Stimulated activated CD4-positive, alpha-beta T cell treated with anti-CD3 and anti-CD28 coated beads, TNF-alpha, amount 100 ng/mL, for 48 hours (primary cell): Measurements from ENCODE around the gene GNAI2.

ENCODE experiments used
- DNase-seq, 3 donors: peaks; one replicate each; pipeline ENCODE4 v3.0.0-alpha.2; 2020; ENCODE audit warnings: low read depth in 3 of 3

GNAI2 gene

DNA sequence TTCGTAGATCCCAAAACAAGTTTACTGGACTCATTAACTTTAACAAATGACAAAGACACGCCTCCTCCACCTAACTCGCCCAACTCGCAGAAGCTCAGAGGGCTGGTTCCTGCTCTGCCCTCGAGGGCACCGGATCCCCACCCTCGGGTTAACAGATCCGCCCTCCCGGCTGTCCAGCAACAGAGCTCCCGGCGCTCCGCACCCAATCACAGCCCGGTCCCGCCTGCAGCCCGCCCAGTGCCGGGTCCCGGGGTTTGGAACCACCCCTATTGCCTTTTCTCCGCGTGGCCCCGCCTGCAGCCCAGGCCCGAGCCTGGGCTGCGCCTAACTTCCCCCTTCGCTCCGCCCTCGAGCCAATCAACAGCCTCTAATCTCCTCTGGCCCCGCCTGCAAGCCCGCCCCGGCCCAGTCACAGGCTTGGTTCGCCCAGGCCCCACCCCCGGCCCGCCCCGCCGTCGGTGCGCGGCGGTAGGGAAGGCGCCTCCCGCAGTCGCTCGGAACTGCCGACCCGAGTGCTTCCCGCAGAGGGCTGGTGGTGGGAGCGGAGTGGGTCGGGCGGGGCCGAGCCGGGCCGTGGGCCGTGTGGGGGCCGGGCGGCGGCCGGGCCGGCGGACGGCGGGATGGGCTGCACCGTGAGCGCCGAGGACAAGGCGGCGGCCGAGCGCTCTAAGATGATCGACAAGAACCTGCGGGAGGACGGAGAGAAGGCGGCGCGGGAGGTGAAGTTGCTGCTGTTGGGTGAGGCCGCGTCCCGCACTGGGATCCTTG is at the start of gene GNAI2:
Gene GNAI2, plus strand, starts transcription at position 489 of the 768 bp plus-strand sequence. Its CDS starts 132 bp downstream, at position 621.
- DNase-seq = peak; percentile 95 to 99 (median 98)

DNA sequence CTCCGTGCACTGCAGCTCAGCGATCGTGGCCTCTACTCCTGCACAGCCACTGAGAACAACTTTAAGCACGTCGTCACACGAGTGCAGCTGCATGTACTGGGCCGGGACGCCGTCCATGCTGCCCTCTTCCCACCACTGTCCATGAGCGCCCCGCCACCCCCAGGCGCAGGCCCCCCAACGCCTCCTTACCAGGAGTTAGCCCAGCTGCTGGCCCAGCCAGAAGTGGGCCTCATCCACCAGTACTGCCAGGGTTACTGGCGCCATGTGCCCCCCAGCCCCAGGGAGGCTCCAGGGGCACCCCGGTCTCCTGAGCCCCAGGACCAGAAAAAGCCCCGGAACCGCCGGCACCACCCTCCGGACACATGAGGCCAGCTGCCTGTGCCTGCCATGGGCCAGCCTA is 48.3 kb upstream of the GNAI2 start:
- no peak for DNase-seq

DNA sequence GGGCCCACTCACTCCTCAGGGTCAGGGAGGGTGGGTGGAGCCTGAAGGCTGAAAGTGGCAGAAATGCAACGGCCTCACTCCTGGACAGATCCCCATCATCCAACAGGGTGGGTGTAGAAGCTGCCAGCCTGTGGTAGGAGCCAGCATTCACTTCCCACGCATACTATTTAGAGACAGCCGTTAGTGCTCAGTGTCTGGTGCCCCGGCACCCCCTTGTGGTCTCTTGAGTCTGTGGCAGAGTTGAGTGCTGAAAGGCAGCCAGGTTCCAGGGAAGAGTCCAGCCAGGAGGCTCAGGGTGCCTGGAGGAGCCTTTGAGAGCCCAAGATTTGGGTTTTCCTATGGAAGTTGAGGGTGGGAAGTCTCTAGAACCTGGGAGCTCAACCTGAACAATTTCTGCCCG is 46.7 kb upstream of the GNAI2 start:
- DNase-seq = no peak

DNA sequence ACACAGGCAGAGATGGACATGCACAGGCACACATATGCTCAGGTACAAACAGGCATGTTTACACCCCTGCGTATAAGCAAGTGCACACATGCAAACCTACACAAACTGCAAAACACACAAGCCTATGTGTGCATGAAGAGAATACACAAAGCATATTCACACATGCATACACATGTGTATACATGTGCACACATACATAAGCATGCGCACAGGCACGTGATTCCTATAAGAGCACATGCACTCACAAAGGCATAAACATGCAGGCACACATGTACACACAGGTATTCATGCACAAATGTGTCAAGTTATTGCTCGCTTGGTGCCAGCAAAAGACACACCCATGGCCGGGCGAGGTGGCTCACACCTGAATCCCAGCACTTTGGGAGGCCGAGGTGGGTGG is 46.0 kb upstream of the GNAI2 start:
- DNase-seq = no peak

DNA sequence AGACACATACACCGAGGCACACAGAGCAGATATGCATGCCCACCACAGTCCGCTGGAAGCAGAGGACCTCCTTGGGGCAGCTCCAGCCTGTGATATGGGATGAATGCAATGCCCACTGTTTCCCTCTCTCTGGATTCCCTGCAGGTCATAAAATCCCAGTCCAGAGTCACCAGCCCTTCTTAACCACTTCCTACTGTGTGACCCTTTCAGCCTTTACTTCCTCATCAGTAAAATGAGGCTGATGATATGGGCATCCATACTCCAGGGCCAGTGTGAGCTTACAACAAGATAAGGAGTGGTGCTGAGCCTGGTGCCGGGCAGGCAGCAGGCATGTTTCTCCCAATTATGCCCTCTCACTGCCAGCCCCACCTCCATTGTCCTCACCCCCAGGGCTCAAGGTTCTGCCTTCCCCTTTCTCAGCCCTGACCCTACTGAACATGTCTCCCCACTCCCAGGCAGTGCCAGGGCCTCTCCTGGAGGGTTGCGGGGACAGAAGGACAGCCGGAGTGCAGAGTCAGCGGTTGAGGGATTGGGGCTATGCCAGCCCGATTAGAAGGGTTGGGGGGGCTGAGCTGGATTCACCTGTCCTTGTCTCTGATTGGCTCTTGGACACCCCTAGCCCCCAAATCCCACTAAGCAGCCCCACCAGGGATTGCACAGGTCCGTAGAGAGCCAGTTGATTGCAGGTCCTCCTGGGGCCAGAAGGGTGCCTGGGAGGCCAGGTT is 44.9 kb upstream of the GNAI2 start, which contains the start of gene GNAT1:
Gene GNAT1, plus strand, starts transcription at position 675 of the 725 bp plus-strand sequence. CDS start 116 bp downstream, outside the sequence.
- DNase-seq = no peak

DNA sequence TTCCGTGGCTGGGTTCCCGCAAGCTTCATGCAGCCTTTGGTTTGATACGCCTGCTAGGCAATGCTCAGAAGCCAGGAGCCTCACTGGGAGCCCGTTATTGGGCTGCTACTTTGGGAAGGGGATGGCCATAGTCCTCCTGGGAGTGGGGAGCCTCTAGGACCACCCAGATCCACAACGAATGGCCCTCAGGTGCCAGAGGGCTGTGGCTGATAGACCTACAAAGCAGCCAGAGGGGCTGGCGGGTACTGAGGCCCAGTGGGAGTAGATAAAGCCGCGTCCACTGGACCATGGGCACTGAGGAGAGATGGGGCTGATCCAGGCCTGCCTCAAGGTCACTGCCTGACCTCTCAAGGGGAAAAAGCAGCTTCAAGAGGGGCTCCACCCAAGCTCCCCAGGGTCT is 43.9 kb upstream of the GNAI2 start:
- DNase-seq = no peak

DNA sequence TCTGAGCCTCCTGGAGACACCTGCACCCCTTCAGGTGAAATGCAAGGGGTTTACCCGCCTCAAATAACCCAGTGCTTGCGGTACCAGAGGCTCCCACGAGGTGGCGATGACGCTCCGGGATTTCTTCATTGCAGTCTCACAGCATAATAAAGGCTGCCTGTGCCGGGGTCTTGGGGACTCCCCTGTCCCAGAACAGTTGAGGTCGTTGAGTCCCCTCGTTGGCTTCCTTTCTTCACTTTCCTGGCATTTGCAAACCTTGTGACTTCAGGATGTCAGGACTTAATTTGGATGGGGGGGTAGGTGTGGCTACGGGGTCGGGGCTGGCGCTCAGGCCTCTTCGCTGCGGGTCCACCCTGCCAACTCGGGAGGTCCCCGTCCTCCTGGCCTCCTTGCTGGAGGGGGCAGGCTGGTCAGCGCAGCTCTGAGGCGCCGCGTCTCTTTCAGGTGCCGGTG is 43.3 kb upstream of the GNAI2 start:
- DNase-seq = peak; percentile 60 to 76 (median 67)

DNA sequence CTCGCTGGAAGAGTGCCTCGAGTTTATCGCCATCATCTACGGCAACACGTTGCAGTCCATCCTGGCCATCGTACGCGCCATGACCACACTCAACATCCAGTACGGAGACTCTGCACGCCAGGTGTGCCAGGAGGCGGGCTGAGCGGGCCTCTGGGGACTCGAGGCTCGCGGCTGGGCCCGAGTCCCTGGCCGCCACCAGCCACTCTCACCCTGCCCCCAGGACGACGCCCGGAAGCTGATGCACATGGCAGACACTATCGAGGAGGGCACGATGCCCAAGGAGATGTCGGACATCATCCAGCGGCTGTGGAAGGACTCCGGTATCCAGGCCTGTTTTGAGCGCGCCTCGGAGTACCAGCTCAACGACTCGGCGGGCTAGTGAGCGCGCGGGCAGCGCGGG is 42.7 kb upstream of the GNAI2 start:
- DNase-seq = no peak

DNA sequence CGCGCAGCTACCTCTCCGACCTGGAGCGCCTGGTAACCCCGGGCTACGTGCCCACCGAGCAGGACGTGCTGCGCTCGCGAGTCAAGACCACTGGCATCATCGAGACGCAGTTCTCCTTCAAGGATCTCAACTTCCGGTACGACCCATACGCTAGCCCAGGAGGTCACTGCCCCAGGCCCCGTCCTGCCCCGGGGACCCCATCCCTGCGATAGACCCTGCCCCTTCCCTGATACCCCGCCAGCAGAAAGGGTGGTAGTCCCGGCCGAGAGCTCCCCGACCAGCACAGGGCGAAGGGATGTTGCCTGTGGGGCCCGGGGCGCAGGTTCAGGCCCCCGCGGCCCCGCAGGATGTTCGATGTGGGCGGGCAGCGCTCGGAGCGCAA is 42.3 kb upstream of the GNAI2 start:
- DNase-seq = no peak

DNA sequence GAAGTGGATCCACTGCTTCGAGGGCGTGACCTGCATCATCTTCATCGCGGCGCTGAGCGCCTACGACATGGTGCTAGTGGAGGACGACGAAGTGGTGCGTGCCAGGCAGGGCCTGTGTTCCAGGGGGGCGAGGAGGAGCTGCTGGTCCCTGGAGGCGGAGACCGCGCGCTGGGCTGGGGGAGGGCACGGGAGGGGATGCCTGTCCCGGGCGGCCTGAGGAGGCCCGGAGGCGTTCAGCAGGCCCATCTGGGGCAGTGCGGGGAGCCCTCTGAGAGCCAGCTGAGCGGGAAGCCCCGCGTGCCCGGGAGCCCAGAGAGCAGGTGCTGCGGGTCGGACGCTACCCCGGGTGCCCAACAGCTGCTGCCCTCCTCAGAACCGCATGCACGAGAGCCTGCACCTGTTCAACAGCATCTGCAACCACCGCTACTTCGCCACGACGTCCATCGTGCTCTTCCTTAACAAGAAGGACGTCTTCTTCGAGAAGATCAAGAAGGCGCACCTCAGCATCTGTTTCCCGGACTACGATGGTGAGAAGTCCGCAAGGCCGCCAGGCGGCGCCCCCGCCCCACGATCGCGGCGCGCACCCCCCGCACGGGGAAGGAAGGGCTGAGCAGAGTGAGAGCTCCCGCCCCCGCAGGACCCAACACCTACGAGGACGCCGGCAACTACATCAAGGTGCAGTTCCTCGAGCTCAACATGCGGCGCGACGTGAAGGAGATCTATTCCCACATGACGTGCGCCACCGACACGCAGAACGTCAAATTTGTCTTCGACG is 41.7 kb upstream of the GNAI2 start:
- peak; percentile 59 to 66 (median 59) for DNase-seq

DNA sequence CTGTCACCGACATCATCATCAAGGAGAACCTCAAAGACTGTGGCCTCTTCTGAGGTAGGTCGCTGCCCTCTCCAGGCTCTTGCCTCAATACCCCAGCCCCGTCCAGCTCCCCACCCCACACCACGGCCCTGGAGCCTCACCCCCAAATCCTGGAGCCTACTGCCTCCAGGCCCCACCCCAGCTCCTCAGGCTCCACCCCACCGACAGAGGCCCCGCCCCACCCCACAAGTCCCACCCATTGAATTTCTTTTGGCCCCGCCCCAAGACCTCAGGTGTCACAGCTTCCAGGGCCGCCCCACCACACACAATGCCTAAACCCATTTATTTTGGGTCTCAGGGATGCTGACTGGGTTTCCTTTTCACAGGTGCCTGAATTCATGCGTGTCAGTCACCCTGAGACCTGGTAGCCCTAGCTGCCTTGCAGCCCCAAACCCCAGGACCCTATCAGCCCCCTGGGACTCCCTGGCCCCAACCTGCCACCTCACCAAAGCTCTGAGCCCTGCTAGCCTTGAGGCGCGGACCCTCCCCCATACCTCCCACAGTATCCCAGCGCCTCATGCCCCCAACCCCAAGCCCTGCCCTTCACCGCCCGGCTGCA is 41.0 kb upstream of the GNAI2 start:
- no peak for DNase-seq

DNA sequence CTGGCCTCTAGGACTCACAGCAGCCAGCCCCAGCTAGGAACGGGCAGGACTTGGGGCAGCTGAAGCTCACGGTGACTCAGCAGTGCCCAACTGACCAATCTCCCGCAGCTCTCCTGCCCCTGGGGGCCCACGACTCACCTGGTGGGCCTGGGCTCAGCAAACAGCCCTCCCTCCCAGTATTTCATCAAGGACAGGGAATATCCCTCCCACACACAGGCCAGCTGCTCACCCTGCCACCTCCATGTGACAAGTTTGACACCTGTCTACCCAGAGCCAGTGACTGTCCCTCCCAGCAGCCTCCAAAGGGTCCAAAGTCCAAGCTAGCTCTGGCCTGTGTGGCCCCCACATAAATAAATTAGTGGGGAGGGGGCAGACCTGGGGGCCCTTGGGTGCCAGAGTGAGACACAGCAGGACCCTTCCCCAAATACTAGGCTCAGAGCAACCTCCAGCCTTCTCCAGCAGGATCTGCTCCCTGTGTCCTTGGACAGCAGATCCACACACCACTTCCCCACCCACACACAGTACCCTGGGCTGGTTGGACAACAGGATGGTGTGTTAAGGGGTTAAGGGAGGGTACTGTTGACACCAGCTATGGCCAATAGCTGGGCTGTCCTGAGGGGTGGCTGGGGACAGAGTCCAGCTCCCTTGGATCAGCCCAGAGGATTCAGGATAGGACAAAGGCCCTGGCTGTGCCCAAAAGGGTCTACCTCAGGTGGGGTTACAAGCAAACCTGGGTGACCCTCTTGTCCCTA is 40.3 kb upstream of the GNAI2 start:
- DNase-seq = no peak

DNA sequence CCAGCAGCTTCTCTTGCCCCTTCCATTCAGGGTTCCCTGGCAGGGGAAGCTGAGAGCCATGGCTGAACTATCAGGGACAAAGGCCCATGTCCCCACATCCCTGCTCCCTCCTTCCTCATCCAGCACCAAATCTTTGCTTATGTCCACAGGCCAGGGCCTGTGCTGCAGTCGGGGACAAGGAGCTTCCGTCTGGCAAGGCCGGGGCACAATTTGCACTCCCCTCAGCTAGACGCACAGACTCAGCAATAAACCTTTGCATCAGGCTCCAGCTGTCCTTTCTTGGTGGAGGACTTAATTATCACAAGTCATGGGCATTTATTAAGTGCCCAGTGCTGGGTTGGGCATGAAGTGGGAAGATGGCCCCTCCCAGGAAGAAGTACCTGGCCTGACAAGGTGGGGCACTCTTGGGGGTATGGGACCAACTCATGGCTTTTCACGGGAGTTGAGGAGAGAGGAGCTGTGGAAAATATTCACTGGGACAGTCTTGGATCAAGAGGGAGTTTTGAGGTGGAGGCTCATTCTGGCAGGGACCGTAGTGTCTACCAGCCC is 39.7 kb upstream of the GNAI2 start:
- DNase-seq = no peak

DNA sequence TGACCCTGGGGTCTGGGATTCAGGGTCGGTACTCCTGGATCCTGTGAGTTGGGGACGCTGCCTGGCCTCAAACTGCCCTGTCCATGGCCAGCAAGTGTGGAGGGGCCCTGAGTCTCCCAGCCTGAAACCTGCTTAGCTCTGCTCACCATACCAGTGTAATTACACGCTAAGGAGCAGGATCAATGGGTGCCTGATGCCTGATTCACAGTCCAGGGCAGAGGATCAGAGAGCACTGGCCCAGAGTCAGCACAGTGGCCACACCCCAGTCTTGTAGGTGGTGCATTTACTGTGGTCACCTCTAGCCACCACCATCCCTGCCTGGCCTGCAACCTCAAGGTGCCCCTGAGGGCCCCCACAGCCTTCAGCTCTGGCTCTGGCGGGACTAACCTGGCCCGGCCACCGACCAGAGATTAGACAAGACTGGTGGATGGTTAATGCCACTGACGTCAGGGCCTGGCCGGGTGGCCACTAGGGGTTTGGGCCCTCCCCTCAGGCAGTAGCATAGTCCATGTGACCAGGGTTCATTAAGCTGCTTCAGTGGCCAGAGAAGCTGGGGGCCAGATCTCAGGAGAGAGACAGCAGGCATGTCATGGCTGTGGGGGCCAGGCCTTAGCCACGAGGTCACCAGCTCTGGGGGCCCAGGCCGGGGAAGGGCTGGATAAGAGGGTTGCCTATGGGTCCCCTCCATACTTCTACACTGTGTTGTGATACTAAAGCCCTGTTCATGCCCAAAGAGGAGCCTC is 34.3 kb upstream of the GNAI2 start:
- DNase-seq = no peak

DNA sequence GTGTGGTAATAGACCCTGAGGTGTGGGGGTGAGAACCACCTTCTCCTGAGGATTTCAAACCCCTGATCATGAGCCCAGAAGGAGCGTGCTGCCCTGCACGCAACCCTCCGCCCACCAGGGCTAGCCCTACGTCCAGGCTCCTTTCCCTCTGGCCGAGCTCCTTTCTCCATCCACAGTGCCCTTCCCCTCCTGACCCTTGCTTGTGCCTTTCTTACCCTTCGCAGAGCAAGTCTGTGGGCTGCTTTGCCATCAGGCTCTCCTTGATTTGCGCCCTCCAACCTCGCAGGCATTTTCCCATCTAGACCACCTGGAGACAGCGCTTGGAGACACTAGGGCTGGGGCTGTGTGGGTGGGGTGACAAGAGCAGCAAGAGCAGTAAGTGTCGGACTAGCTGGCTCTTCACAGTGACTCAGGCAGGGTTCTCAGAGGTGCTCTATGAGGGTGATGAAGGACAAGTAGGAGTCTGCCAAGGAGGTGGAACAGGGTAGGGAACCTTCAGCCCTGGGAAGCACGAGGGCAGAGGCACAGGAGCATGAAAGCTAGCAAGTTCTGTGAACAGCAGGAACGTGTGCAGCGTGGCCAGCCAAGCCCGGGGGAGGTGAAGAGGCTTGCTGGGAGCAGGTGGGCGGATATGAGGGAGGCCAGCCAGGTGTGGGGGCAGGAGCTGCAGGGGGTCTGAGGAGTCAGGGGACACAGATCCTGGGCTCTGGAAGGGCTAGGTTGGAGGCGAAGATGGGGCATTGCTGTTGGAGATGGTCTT is 33.5 kb upstream of the GNAI2 start:
- no peak for DNase-seq

DNA sequence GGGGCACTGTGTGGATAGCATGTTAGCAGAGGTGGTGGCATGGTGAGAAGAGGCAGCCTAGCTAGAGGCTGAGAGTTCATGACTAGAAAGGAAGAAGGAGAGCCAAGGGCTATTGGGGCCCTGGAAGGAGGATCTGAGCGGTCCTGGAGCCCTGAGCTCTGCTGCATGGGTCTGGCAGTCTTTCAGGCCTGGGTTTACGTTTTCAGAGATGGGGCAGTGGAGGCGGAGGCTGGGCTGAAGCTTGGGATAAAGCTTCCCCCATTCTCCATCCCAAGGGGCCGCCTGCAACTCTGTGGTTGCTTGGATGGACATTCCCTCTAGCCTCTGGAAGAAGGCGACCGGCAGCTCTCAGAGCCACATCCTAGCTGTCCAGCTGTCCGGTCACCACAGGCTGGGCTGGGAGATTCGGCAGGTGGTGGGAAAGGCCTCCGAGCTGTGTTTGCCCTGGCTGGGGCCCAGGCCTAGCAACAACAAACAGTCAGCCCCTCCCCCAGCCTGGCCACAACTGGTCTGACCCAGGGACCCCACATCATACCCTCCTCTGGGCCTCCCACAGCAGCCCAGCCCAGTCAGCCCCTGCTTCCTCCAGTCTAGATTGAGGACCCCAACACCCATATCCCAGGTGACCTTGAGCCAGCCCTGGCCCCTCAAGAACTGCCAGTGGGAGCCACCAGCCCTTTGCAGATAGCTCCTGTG is 32.7 kb upstream of the GNAI2 start:
- DNase-seq = no peak

DNA sequence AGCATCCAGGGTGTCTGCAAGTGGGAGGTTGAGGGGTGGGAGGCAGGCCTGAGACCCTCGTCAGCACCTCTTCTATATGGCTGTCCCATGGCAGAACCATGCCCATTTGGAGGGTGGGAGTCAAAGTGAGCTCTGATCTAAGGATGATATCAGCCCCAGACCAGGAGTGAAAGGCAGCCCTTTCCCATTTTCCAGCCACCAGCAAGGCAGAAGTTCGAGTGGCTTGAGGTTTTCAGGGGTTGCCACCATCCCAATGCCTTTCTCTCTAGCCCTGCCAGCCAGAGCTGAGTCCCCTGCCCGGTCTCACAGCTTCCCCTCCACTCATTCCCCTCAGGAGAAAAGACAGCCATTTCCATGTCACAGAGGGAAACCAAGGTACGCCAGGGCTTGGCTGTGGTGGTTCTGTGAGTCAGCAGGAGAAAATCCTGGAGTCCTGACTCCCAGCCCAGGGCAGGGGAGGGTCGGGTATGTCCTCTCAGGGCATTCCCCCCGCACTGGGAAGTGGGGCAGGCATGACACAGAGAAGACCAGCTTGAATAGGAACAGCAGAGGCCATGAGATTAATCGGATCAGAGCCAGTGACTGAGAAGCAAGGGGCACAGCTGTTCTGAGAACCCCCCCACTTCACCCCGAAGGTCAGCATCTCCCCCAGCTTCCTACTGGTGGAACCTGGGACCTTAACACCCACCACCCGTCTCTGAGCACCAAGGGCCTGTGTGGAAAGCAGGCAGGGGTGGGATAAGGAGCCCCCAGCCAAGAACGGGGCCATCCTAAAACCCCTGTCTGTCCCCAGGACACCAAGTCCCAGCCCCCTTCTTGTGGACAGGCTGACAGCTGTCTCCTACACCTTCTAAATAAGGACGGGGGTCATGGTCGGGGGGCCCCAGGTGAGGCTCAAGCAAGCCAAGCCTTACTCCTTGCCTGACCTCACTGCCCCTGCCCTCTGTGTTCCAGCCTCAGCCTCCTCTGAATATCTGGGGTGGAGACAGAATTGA is 31.9 kb upstream of the GNAI2 start:
- no peak for DNase-seq
